ENCODE results near the gene FSD1.
"Not testable (repeated sequence)": the region's sequence is repeated elsewhere in the genome, so short reads cannot be mapped to it uniquely, and the experiment has no call there.

FSD1 gene

DNA sequence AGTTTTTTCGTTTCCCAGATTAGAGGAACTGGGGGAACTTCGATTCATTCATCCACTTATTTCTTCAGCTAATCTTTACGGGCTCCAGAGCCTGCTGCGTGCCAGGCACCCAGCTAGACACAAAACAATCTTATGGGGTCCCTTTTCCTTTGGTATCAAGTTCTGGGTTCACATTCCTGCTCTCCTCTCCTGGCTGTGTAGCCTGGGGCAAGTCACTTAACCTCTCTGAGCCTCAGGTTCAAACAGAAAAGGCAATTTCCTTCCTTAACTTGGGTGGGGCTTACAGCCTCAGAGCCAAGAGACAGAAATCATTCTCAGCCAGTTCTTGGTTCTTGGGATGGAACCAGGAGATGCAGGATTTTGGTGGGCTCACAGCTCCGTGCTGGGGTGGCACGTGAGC is 19.4 kb upstream of the FSD1 start:
- DNase-seq (ENCODE audit: low spot score), result no peak

DNA sequence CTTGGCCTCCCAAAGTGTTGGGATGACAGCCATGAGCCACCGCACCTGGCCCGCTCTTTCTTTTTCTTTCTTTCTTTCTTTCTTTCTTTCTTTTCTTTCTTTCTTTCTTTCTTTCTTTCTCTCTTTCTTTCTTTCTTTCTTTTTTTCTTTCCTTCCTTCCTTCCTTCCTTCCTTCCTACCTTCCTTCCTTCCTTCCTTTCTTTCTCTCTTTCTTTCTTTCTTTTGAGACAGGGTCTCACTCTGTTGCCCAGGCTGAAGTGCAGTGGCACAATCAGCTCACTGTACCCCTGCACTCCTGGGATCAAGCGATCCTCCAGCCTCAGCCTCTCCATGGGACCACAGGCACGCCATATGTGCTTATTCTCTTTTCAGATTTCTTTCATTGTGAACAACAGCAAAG is 18.3 kb upstream of the FSD1 start:
- not testable (repeated sequence) for DNase-seq (ENCODE audit: low spot score)

DNA sequence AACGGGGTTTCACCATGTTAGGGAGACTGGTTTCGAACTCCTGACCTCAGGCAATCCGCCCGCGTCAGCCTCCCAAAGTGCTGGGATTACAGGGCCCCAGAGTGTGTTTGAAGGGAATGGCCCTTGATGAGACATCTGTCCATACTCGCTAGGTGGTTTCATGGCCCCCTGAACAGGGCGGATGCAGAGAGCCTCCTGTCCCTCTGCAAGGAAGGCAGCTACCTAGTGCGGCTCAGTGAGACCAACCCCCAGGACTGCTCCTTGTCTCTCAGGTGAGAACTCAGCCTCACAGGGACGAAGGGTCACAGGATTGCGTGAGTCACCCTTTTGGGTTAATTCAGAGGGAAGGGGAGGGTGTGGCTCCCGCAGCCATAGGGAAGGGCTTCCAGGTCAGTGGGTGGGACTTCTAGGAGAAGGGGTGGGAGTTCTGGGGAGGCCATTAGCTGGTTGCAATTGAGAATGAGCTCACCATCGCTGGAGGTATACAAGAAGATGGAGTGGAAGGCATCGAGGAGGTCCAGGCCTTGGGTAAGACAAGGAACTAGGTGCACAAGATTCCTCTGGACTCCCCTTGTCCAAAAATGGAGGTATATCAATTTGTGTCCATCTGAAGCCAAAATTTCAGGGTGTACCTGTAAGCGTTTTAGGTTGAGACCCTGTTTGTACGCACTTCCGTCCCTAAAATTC is 16.2 kb upstream of the FSD1 start:
- DNase-seq (ENCODE audit: low spot score), result no peak

GRCh38 chr19:4291184-4291732 is 13.1 kb upstream of the FSD1 start:
- DNase-seq (ENCODE audit: low spot score), result no peak

- DNase-seq (ENCODE audit: low spot score), result no peak
These were observed 11.9 kb upstream of the FSD1 start for GRCh38 chr19:4292515-4292914.

DNA sequence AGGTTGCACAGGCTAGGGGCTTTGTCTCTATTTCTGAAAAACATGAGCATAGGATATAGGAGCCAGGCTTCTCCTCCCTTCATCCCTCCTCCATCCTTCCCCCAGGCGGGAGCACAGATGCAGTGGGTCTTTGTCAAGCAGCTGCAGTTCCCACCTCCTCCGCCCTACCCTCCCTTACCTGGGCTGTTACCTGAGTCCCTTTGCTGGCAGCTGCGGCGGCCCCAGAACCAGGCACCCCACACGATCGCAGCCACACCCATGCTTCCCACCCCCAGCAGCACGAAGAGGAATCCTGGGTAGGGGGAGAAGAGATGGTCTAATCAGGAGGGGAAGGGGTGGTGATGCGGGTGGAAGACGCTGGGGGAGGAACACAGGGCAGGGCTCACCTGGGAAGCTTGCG is 10.0 kb upstream of the FSD1 start:
- DNase-seq (ENCODE audit: low spot score), result no peak

GRCh38 chr19:4295972-4296771 is 8.2 kb upstream of the FSD1 start:
- peak; percentile 75 for DNase-seq (ENCODE audit: low spot score)

DNA sequence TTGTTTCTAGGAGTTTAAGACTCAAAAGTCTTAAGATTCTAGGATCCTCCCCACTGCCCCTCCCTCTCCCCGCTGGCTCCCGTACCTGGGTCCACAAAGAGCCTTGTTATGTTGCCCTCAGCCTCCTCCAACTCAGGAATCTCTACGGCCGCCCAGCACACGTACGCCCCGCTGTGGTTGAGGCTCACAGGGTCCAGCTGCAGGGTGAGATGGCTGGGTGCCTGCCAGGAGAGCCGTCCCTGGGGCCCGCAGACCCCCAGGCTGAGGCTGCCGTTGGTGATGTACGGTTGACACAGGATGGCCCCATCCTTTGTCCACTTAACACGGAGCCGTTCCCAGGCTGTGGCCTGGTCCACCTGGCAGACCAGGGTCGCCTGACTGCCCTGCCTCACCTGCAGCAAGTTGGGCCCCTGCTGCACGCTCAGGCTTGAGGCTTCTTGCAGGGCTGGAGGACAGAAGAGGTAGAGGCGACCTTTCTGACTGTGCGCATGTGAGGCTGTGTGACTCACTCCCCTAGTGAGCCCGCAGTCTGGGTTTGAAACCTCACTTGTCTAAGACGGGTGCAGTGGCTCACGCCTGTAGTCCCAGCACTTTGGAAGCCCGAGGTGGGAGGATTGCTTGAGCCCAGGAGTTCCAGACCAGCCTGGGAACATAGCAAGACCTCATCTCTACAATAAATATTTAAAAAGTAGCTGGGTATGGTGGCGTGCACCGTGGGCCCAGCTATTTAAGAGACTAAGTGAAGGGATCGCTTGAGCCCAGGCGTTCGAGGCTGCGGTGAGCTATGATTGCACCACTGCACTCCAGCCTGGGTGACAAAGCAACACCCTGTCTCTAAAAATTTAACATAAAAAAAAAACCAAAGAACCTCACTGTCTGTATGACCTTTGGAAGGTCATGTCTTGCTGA is 6.2 kb upstream of the FSD1 start:
- no peak for DNase-seq (ENCODE audit: low spot score)

DNA sequence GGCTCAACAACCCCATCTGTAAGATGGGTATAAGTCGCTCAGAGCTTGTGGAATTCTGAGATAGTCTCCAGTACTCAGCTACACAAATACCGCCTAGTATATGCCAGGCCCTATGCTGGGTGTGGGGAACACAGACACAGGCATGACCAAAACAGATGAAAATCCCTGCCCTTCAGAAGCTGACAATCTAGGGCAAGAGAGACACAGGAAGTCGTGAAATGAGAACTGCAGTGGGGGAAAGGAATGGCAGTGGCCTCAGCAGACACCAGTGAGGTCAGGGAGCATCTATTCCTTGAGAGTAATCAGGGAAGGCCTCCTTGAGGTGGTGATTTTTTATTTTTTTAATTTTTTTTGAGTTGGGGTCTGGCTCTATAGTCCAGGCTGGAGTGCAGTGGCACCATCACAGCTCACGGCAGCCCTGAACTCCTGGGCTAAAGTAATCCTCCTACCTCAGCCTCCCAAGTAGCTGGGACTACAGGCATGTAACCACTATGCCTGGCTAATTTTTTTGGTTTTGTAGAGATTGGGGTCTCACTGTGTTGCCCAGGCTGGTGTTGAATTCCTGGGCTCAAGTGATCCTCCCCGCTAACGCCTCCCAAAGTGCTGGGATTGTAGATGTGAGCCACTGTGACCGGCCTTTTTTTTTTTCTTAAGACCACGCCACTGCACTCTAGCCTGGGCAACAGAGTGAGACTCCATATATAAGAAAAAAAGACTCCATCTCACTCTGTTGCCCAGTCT is 5.4 kb upstream of the FSD1 start:
- no peak for DNase-seq (ENCODE audit: low spot score)

DNA sequence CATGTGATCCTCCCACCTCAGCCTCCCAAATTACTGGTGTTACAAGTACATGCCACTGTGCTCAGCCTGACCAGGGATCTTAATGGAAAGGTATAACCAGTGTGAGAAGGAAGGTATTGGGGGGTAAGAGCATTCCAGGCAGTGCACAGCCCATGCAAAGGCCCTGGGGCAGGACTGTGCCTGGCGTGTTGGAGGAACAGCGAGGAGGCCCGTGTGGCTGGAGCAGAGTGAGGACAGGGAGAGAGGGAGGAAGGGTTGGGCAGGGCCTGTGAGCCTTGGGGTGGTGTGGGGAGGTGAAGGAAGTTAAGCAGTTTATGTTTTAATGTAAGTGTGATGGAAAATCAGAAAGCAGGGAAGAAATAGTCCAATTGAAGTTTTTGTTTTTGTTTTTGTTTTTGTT is 3.8 kb upstream of the FSD1 start:
- DNase-seq (ENCODE audit: low spot score), result no peak

DNA sequence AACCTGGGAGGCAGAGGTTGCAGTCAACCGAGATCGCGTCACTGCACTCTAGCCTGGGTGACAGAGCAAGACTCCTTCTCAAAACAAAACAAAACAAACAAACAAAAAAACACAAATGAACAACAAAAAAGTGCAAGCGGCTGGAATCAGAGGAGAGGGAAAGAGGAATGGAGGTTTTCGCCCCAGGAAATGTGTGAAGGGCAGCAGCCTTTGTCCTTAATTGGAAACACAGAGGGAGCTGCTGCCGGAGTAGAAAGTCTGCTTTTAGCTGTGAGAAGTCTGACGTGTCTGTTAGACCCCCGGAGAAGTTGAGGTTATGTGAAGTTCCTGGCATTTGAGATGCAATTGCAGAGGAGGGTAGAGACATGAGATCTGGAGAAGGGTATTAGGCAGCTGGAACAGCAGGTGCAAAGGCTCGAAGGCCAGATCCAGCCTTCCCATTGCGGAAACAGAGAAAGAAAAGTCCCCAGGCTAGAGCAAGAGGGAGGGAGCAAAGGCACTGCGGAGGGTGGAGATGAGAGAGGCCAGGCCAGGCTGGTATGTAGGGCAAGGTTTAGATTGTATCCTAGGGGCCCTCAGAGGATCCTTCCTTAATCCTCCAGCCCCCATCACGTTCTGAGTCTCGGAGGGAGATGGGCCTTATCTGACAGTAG is 2.7 kb upstream of the FSD1 start:
- no peak for DNase-seq (ENCODE audit: low spot score)

DNA sequence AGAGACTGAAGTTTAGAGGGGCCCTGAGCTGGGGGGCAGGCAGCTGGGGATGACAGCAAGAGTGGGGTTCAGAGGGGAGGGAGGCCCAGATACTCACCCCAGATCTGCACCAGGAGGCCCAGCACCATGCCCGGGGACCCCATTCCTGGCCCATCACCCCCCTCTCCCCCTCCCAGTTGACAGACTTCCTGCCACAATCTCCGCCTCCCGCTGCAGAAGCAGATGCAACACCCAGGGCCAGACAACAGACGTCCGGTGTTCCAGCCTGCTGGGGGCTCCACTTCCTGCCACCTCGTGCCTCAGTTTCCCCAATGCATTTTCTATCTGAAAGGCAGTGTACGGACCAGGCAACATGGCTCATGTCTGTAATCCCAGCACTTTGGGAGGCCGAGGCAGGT is 2.2 kb upstream of the FSD1 start, which contains the start of gene TMIGD2:
Gene TMIGD2, minus strand, starts transcription at position 147 of the 398 bp plus-strand sequence. Its CDS starts 4 bp downstream, at position 143.
- DNase-seq (ENCODE audit: low spot score), result no peak

DNA sequence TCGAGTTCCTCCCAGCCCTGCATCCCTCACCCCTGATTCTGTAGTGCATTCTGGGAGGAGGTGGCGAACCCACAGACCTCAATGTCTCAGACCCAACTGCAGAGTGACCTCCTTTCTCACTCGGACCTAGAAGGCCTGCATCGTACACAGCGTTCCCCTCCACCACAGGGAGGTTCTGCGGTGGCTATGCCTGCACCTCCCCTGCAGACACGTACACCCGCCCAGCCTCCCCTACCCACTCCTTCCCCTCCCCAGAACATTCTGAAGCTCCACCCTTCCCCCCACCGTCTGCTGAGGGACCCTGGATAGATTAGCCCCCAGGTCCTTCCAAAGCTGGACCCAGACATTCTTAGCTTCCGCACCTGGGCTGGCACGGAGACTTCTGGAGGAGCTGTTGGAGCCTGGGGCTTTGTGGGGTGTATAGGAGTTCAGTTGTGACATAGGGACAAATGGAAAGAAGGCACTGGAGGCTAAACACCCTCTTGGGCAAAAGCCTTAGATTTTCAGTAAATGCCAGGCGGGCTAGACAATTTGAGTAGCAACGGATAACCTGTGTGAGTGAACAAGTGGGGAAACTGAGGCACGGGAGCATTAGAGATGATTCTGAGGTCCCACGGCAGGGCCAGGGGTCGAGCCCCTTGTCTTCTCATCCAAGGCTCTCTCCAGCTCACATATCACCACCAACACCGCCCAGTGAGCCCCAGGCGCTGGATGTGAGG is 420 bp upstream of the FSD1 start:
- peak; percentile 20 for DNase-seq (ENCODE audit: low spot score)

- DNase-seq (ENCODE audit: low spot score), result no peak
These were observed 837 bp downstream of the FSD1 start for GRCh38 chr19:4305257-4305612.

DNA sequence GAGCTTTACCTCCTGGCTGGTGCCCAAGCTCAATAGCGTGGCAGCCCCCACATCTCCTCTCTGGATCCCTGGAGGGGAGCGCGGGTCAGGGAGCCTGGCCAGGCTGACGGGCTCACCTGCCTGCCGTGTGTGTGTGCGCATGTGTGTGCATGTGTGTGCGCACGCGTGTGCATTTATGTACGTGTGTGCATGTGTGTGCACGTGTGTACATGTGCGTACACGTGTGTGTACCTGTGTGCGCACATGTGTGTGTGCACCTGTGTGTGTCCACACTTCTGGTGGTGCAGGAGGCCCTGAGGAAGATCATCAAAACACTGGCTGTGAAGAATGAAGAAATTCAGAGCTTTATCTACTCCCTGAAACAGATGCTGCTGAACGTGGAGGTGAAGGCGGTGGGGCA is 1.3 kb downstream of the FSD1 start:
- no peak for DNase-seq (ENCODE audit: low spot score)

- no peak for DNase-seq (ENCODE audit: low spot score)
These were observed 6.1 kb downstream of the FSD1 start for GRCh38 chr19:4310247-4311121.

- no peak for DNase-seq (ENCODE audit: low spot score)
These were observed 9.6 kb downstream of the FSD1 start for GRCh38 chr19:4313847-4314490.

DNA sequence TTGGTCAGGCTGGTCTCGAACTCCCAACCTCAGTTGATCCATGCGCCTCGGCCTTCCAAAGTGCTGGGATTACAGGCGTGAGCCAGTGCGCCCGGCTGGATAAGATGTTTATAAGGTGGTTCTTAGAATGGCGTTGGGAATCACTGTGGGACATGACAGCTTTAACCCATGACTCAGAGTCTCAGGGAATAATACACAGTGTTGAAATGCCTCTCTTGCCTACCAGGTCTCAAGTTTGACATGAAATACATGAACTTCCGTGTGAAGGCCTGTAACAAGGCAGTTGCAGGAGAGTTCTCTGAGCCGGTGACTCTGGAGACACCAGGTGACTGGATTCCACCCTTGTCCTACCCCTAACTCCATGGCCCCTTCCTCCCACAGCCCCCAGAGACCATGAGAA is 12.6 kb downstream of the FSD1 start:
- DNase-seq (ENCODE audit: low spot score), result no peak

DNA sequence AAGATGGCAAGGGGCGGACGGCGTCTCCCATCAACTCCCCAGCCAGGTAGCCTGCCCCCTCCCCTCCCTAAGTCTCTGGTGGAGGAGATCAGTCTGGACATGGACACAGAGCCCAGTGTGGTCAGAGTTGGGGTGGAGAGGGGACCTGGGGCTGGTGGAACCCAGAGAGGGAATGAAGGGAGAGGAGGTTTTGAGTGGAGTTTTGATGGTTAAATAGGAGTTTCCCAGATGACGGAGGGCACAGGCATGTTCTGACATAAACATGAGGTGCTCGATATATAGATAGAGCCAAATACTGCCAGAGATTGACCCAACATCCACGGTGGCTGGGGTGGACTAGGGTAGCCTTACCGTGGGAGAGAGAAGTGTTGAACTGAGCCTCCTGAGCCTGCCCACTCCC is 14.1 kb downstream of the FSD1 start:
- DNase-seq (ENCODE audit: low spot score), result no peak
